RWPE1 (cell line): Measurements from ENCODE around the gene VPS37C.
A peak's percentile ranks its signal among the peaks of the same experiment; 100 is the strongest.

ENCODE experiments used
- CTCF ChIA-PET: fragments of 350-600 bp; sonication (Branson Sonifier 250); formaldehyde crosslinking; extraction: SDS; loops from one replicate; lab custom pipeline; 2021; lab: Yijun Ruan, JAX
- POLR2A ChIA-PET: fragments of 400-600 bp; formaldehyde crosslinking; extraction: SDS; loops from one replicate; lab custom pipeline; 2020; ENCODE audit warnings: antibody characterized with exemption; ENCODE audit not compliant: low non-redundant PET; lab: Yijun Ruan, JAX
- DNase-seq: peaks from one replicate; pipeline ENCODE4 v3.0.0; 2012; ENCODE audit warnings: low spot score
- H3K27ac ChIP-seq: fragments of 450-650 bp; 2 replicates; pipeline ENCODE4 v1.5.1; 2017
- TF ChIP-seq, protein P1 (sequence below): fragments of 450-650 bp; conservative IDR thresholded peaks from 2 replicates; pipeline ENCODE4 v1.5.1; 2017; ENCODE audit warnings: low read depth, mild to moderate bottlenecking

The VPS37C gene

DNA sequence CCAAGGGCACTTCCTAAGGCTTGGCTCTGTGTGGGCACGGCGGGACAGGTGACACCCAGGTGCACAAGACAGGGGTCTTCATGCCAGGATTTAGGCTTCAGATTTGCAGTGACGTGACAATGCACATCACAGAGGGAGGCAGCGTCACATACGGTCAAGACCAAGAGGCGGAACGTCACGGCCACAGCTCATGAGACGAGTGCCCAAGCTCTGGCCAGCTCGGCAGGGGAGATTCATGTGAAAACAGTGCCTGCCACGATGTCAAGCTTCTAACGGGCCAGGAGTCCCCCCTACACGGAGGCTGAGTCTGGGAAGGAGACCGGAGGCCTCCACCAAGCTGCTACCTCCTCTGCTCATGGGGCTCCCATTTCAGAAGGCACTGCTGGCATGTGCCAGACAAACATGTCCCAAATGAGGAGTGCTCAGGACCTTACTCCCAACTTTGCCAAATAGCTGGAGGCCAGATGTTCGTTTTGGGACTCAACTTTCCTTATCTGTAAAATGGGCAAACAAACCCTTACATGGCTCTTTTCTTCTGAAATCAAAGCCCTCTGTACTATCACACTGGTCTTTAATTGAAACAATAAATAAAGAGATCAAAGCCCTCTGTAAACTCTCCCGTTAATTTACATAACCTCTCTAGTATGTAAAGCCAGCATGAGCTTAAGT is 16.6 kb downstream of the VPS37C start:
- ChIA-PET POLR2A (no interaction called here), CTCF (interaction anchor here (0.6 kb wide), 1 partner anchor 423 kb away, joined by 5 read pairs; no protein-coding TSS in a partner anchor)
- TF ChIP-seq, protein P1, sequence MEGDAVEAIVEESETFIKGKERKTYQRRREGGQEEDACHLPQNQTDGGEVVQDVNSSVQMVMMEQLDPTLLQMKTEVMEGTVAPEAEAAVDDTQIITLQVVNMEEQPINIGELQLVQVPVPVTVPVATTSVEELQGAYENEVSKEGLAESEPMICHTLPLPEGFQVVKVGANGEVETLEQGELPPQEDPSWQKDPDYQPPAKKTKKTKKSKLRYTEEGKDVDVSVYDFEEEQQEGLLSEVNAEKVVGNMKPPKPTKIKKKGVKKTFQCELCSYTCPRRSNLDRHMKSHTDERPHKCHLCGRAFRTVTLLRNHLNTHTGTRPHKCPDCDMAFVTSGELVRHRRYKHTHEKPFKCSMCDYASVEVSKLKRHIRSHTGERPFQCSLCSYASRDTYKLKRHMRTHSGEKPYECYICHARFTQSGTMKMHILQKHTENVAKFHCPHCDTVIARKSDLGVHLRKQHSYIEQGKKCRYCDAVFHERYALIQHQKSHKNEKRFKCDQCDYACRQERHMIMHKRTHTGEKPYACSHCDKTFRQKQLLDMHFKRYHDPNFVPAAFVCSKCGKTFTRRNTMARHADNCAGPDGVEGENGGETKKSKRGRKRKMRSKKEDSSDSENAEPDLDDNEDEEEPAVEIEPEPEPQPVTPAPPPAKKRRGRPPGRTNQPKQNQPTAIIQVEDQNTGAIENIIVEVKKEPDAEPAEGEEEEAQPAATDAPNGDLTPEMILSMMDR: no peak
- H3K27ac ChIP-seq: no peak overlapping the region
- DNase-seq: no peak

DNA sequence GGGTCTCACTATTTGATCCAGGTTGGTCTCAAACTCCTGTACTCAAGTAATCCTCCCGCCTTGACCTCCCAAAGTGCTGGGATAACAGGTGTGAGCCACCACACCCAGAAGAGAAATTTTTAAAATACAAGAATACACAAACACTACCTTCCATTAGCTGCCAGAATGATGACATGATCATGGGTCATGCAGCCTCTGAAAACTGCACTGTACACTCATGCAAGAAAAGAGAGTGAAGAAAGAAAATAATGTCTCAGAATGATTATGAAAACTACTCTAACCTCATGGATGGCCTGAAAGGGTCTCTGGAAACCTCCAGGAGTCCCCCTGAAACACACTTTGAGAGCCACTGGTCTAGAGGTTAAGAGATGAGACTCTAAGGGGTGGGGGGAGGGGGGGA is 18.8 kb downstream of the VPS37C start:
- H3K27ac ChIP-seq: no peak overlapping the region
- ChIA-PET POLR2A (no interaction called here), CTCF (no interaction called here)
- TF ChIP-seq, protein P1: no peak
- DNase-seq: no peak

DNA sequence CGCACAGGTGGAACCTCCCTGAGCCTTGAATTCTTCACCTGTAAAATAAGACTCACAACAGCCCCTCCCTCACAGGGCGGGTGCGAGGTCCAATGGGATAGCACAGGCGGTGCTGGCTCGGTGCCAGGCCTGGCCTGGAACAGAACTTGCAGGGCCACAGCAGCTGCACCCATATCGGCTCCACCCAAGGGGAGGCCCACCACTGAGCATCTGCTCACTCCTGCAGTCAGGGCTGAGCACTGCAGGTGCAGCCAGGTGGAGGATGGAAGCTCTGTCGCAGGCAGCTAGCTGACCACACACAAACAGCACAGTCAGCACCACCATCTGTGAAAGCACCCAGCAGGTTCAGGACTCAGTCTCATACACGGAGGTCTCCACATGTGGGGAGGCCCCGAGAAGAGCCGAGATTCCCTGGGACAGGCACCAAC is 19.6 kb downstream of the VPS37C start:
- no peak for DNase-seq
- TF ChIP-seq, protein P1: no peak
- ChIA-PET POLR2A (no interaction called here), CTCF (interaction anchor here (0.6 kb wide), 1 partner anchor 136 kb away, joined by 5 read pairs; no protein-coding TSS in a partner anchor)
- H3K27ac ChIP-seq: 0 out of 2 replicates have a peak overlapping the region, but pooled peaks have one; percentile 6

DNA sequence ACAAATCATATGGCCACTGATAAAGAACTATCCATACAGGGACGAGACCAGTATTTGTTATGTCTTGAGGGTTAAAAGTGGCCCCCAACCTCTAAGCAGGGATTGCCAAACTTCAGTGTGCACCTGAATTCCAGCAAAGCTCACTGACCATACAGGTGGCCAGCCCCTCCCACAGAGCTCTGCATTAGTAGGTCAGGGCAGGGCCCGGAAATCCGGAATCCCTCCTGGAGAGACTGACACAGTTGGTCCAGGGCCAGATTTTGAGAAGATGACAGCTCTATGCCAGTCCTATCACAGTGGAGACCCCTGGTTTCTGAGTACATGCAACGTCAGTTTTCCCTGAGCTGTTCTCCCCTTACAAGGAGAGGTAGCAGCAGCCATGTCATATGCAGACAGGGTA is 20.8 kb downstream of the VPS37C start:
- no peak for DNase-seq
- TF ChIP-seq, protein P1: no peak
- POLR2A ChIA-PET: no interaction called here
- H3K27ac ChIP-seq: no peak overlapping the region
- CTCF ChIA-PET: no interaction called here

DNA sequence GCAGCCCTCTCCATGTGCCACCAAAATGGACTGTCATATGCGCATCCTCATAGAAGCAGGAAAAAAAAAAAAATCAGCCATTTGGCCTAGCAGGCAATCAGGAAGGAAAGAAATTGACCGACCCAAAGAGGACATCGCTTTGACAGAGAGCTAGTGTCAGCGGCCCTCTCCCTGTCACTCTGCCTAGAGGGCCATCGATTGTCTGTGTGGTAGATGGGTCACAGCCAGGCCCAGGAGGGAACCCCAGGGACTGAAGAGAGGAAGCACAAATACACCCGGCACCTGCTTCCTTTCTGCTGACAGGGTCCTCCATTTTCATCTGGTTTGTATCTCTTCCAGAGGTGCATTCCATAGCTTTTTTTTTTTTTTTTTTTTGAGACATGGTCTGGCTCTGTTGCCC is 21.8 kb downstream of the VPS37C start:
- CTCF ChIA-PET: interaction anchor here (0.5 to 0.7 kb wide), 2 partner anchors 21 to 169 kb away, joined by 3 to 4 read pairs; no protein-coding TSS in a partner anchor
- POLR2A ChIA-PET: no interaction called here
- TF ChIP-seq, protein P1: no peak
- no peak for DNase-seq
- H3K27ac ChIP-seq: no peak overlapping the region

DNA sequence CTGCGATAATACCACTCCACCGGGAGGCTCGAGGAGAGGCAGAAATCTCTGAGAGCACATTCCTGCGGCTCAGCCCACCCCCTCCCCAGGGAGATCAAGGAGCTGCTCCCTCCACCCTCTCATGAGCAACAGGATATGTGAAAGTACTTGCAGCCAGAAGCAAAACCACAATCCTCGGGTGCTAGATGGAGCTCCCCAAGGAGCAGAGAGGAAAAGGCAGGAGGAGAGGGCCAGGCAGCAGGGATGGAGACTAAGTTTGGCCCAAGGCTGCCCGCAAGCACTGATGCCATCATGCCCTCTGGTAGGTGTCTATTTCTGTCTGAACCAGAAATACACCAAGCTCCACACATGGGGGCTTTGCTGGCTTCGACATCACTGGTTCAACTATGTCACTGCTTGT is 22.3 kb downstream of the VPS37C start:
- TF ChIP-seq, protein P1: no peak
- DNase-seq: no peak
- H3K27ac ChIP-seq: no peak overlapping the region
- ChIA-PET CTCF (interaction anchor here (0.7 kb wide), 1 partner anchor 18 kb away, joined by 3 read pairs; no protein-coding TSS in a partner anchor), POLR2A (no interaction called here)
